Adrenal gland (tissue), 5 donors: ENCODE measurements around the gene NR2C2AP.

Source experiments
- POLR2A ChIP-seq, 2 donors: fragments of 450-650 bp; IDR thresholded peaks; one replicate each; pipeline ENCODE4 v1.6.1; 2017; ENCODE audit warnings: antibody characterized with exemption in 2 of 2, mild to moderate bottlenecking in 2 of 2, moderate library complexity in 1 of 2
- TF ChIP-seq, protein P1 (sequence below), 6 experiments: fragments of 450-650 bp in 4 of 6; fragments of 200-600 bp in 2 of 6; sonication (generic) in 1 of 6; IDR thresholded peaks; 1 replicate in 5 of 6; 2 replicates in 1 of 6; pipeline versions ENCODE4 v1.5.1 to v1.8.0; 2016 to 2021; ENCODE audit warnings: antibody characterized with exemption in 6 of 6, mild to moderate bottlenecking in 2 of 6, moderate library complexity in 1 of 6
- donor health status: DM: no; HTN: no; CAD: no.

DNA sequence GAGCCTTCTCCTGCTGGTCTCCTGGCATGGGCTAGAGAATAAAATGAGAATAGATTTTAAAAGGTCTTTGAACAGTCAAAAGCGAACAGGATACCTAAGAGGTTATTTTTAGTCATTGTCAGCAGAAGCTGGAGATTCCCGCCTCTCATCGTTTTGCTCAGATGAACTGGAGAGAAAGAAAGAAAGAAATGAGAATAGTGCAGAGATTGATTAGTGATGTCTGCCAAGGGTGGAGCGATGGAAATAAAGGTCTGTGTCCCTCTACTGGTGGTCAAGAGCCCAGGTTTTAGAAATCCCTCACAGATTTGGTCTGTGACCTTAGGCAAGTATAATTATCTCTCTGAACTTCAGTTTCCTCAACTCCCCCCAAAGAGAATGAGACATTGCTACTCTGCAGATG, 13.9 kb upstream of the NR2C2AP start:
- TF ChIP-seq POLR2A (IDR thresholded peaks at IDR 0.05), result no peak
- TF ChIP-seq, protein P1, sequence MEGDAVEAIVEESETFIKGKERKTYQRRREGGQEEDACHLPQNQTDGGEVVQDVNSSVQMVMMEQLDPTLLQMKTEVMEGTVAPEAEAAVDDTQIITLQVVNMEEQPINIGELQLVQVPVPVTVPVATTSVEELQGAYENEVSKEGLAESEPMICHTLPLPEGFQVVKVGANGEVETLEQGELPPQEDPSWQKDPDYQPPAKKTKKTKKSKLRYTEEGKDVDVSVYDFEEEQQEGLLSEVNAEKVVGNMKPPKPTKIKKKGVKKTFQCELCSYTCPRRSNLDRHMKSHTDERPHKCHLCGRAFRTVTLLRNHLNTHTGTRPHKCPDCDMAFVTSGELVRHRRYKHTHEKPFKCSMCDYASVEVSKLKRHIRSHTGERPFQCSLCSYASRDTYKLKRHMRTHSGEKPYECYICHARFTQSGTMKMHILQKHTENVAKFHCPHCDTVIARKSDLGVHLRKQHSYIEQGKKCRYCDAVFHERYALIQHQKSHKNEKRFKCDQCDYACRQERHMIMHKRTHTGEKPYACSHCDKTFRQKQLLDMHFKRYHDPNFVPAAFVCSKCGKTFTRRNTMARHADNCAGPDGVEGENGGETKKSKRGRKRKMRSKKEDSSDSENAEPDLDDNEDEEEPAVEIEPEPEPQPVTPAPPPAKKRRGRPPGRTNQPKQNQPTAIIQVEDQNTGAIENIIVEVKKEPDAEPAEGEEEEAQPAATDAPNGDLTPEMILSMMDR (IDR thresholded peaks at IDR 0.05), result no peak
